Endothelial cell of umbilical vein (primary cell): Measurements from ENCODE around the gene CLTC. TPM values are rescaled to one million over a fixed set of nuclear protein-coding genes. Genes with fewer than 3 reads are reported as not detected.

Source experiments
- Bru-seq: library from RNA; stranded (reverse); fragments of 400-500 nt; gene quantifications from one replicate; lab custom pipeline; 2021; lab: Mats Ljungman, UMichigan
- BruChase-seq, 2 experiments: library from RNA; stranded (reverse); fragments of 400-500 nt; gene quantifications; one replicate each; lab custom pipeline; 2021; lab: Mats Ljungman, UMichigan
- BruUV-seq: library from RNA; stranded (reverse); fragments of 400-500 nt; replicated peaks from 2 replicates; lab custom pipeline; 2021; lab: Mats Ljungman, UMichigan
- CTCF ChIA-PET: fragments of 300-600, 350-600 bp; sonication (Branson Sonifier 250); formaldehyde crosslinking; loops from one replicate; lab custom pipeline; 2021; ENCODE audit warnings: antibody characterized with exemption, inconsistent platforms; lab: Charles Lee
- POLR2A ChIA-PET: fragments of 300-600, 350-600 bp; sonication (Branson Sonifier 250); formaldehyde crosslinking; loops from one replicate; lab custom pipeline; 2021; ENCODE audit warnings: antibody characterized with exemption, inconsistent platforms; lab: Charles Lee
- DNase-seq: peaks from one replicate; pipeline ENCODE4 v3.0.0-alpha.2; 2011; ENCODE audit warnings: low read depth, low spot score
- FAIRE-seq: peaks from 2 replicates; lab custom pipeline; 2011; peaks lifted over from hg19 to GRCh38; lab: Jason Lieb, UNC
- H2AFZ ChIP-seq: 2 replicates; pipeline ENCODE4 v1.6.0; 2012; ENCODE audit warnings: low read depth, low read length, control low read depth, inconsistent platforms
- H3K27ac ChIP-seq: 2 replicates; pipeline ENCODE4 v1.5.1; 2011; ENCODE audit warnings: low read depth, mild to moderate bottlenecking, control low read depth, low read length, moderate library complexity; ENCODE audit not compliant: insufficient read depth
- H3K27me3 ChIP-seq, 2 experiments: 2 replicates each; pipeline versions ENCODE4 v1.6.0 to v1.6.1; 2011; ENCODE audit warnings: low read length in 2 of 2, mixed read lengths in 1 of 2; ENCODE audit not compliant: control insufficient read depth in 2 of 2, insufficient read depth in 2 of 2
- H3K36me3 ChIP-seq, 2 experiments: 2 replicates in 1 of 2; 3 replicates in 1 of 2; pipeline ENCODE4 v1.5.1; 2011; ENCODE audit warnings: low read length in 2 of 2, mild to moderate bottlenecking in 1 of 2, moderate library complexity in 1 of 2; ENCODE audit not compliant: control insufficient read depth in 2 of 2, insufficient read depth in 2 of 2; ENCODE audit errors: extremely low read depth in 1 of 2
- H3K4me1 ChIP-seq: 3 replicates; pipeline ENCODE4 v1.5.1; 2011; ENCODE audit warnings: mild to moderate bottlenecking, low read length; ENCODE audit not compliant: control insufficient read depth, insufficient read depth; ENCODE audit errors: extremely low read depth
- H3K4me2 ChIP-seq: 2 replicates; pipeline ENCODE4 v1.6.1; 2011; ENCODE audit warnings: low read length, control low read depth, mixed read lengths; ENCODE audit not compliant: insufficient read depth
- H3K4me3 ChIP-seq, 3 experiments: fragments of 200-600 bp in 1 of 3; sonication (generic), shearing (Covaris generic) in 1 of 3; replicated peaks in 1 of 3; 2 replicates each; pipeline ENCODE4 v1.5.1; 2011 to 2016; ENCODE audit warnings: control low read depth in 3 of 3, low read length in 3 of 3, mild to moderate bottlenecking in 2 of 3, inconsistent platforms in 1 of 3, low read depth in 1 of 3, moderate library complexity in 1 of 3; ENCODE audit not compliant: insufficient read depth in 1 of 3
- H3K79me2 ChIP-seq: 2 replicates; pipeline ENCODE4 v1.6.0; 2012; ENCODE audit warnings: low read length, inconsistent platforms; ENCODE audit not compliant: control insufficient read depth, insufficient read depth
- H3K9ac ChIP-seq: replicated peaks from 2 replicates; pipeline ENCODE3; 2011; ENCODE audit warnings: low read length, control low read depth; ENCODE audit not compliant: insufficient read depth; ENCODE audit errors: extremely low read depth
- H3K9me1 ChIP-seq: replicated peaks from 3 replicates; pipeline ENCODE4 v1.6.0; 2011; ENCODE audit warnings: mild to moderate bottlenecking, low read length; ENCODE audit not compliant: control insufficient read depth, insufficient read depth; ENCODE audit errors: extremely low read depth
- H3K9me3 ChIP-seq: replicated peaks from 2 replicates; pipeline ENCODE4 v1.5.1; 2012; ENCODE audit warnings: low read length, inconsistent platforms; ENCODE audit not compliant: control insufficient read depth, insufficient read depth
- H4K20me1 ChIP-seq: replicated peaks from 2 replicates; pipeline ENCODE3; 2011; ENCODE audit warnings: mild to moderate bottlenecking, low read length; ENCODE audit not compliant: control insufficient read depth, insufficient read depth; ENCODE audit errors: extremely low read depth
- CTCF ChIP-seq, 2 donors: IDR thresholded peaks; 1 replicate in 1 of 2; 2 replicates in 1 of 2; pipeline ENCODE4 v1.5.1; 2011; ENCODE audit warnings: low read length in 2 of 2, mild to moderate bottlenecking in 2 of 2, moderate library complexity in 2 of 2, control low read depth in 1 of 2, inconsistent platforms in 1 of 2, low read depth in 1 of 2; ENCODE audit not compliant: insufficient read depth in 1 of 2; ENCODE audit errors: extremely low read depth in 1 of 2
- EZH2 ChIP-seq: IDR thresholded peaks from 2 replicates; pipeline ENCODE4 v1.6.1; 2012; ENCODE audit warnings: borderline replicate concordance, low read depth, mild to moderate bottlenecking, moderate library complexity, low read length, inconsistent platforms; ENCODE audit not compliant: severe bottlenecking
- FOS ChIP-seq: IDR thresholded peaks from 2 replicates; pipeline ENCODE4 v1.6.1; 2011; ENCODE audit warnings: mild to moderate bottlenecking, low read length, moderate library complexity, borderline replicate concordance; ENCODE audit not compliant: insufficient read depth
- GATA2 ChIP-seq: IDR thresholded peaks from 2 replicates; pipeline ENCODE4 v1.7.0; 2011; ENCODE audit warnings: low read depth, mild to moderate bottlenecking, moderate library complexity, mixed read lengths, low read length; ENCODE audit not compliant: insufficient read length, insufficient read depth
- JUN ChIP-seq: IDR thresholded peaks from 2 replicates; pipeline ENCODE4 v1.6.1; 2011; ENCODE audit warnings: borderline replicate concordance, low read depth; ENCODE audit not compliant: insufficient read length, insufficient read depth
- MAX ChIP-seq: IDR thresholded peaks from 2 replicates; pipeline ENCODE4 v1.6.1; 2011; ENCODE audit not compliant: insufficient read depth, insufficient read length
- MYC ChIP-seq: IDR thresholded peaks from one replicate; pipeline ENCODE4 v1.6.1; 2011; ENCODE audit warnings: mild to moderate bottlenecking, low read depth, low read length
- POLR2A ChIP-seq: IDR thresholded peaks from 2 replicates; pipeline ENCODE4 v1.6.1; 2012; ENCODE audit warnings: low read depth, mild to moderate bottlenecking, control low read depth, low read length
- POLR2AphosphoS5 ChIP-seq: IDR thresholded peaks from 2 replicates; pipeline ENCODE4 v1.6.1; 2012; ENCODE audit warnings: low read depth, mild to moderate bottlenecking, control low read depth, low read length, moderate library complexity; ENCODE audit not compliant: insufficient read depth
- dilution Hi-C: fragments of 300-500 bp; cut with MboI; formaldehyde crosslinking; loops from one replicate; pipeline ENCODE4 v1.15.0; 2019; ENCODE audit warnings: low sequenced_read_pairs; ENCODE audit not compliant: extremely low pct_ligation_motif_present
- intact Hi-C: fragments of 100-400 bp; cut with micrococcal nuclease; formaldehyde crosslinking; loops from one replicate; pipeline ENCODE4 v1.10.0; 2022
- long read RNA-seq: library from polyadenylated mRNA; stranded (forward); transcript quantifications from one replicate; pipeline ENCODE4 v2.0.0, GENCODE V29; 2021
- polyA minus RNA-seq, 3 experiments: library from RNA; depleted of rRNA, polyadenylated mRNA; stranded (reverse); fragments of >200 nt; gene quantifications; 1 replicate in 1 of 3; 2 replicates in 2 of 3; pipeline ENCODE4 v1.2.3, GENCODE V29; 2011
- polyA plus RNA-seq, 4 experiments: library from polyadenylated mRNA; depleted of rRNA in 3 of 4; stranded (reverse) in 3 of 4; unstranded in 1 of 4; fragments of >200 nt; gene quantifications; 2 replicates each; pipeline versions ENCODE4 v1.2.1 to v1.2.3, GENCODE V29; 2011 to 2012; ENCODE audit warnings: missing spikeins in 1 of 4
- total RNA-seq: library from RNA; stranded (reverse); gene quantifications from 2 replicates; pipeline ENCODE4 v1.2.3, GENCODE V29; 2021

CLTC gene
- total RNA-seq: 317 and 326 TPM in 2 replicates
- polyA plus RNA-seq: 164 and 169 TPM in 2 replicates
- polyA plus RNA-seq (2011; cell fraction: cytosol; rRNA removed): 292 and 313 TPM in 2 replicates
- 284 and 338 TPM in 2 replicates for polyA plus RNA-seq (2011; cell fraction: nucleus; rRNA removed)
- 240 and 294 TPM in 2 replicates for polyA plus RNA-seq (2012)
- 694 and 730 TPM in 2 replicates for polyA minus RNA-seq
- polyA minus RNA-seq (2011; cell fraction: cytosol; rRNA and poly(A)+ RNA removed): 195 TPM
- polyA minus RNA-seq (2011; cell fraction: nucleus; rRNA and poly(A)+ RNA removed): 248 and 392 TPM in 2 replicates
- percentile 98 among the genes with signal in this experiment for Bru-seq, nascent RNA
- percentile 99 among the genes with signal in this experiment for BruChase-seq, experiment 1, labeled RNA remaining after a 6-hour chase
- percentile 97 among the genes with signal in this experiment for BruChase-seq, experiment 2, labeled RNA remaining after a 2-hour chase
- long read RNA-seq, full-length matches to known transcripts: 175 of 258 reads
- long read RNA-seq, partial matches to known transcripts: 59 of 258 reads
- long read RNA-seq, other reads (novel, unspliced or antisense): 24 of 258 reads

GRCh38 chr17:59619298-59620063, at the start of gene CLTC:
Gene CLTC (plus strand): TSS chr17:59619895. CDS start chr17:59620132, 237 bp downstream.
- FAIRE-seq: peak; percentile 88
- intact Hi-C loops: loop anchor here (1.0 to 10.0 kb wide), 7 partner anchors 15 to 465 kb away; partner anchors contain the start of genes PRR11, PTRH2, SKA2 and VMP1
- no peaks in the 10 kb centered on the region for H3K27me3 ChIP-seq
- H3K79me2 ChIP-seq: peaks cover 55% of the 10 kb centered on the region
- no peak for TF ChIP-seq EZH2
- peak; percentile 51 for TF ChIP-seq MAX
- no peak for TF ChIP-seq FOS
- TF ChIP-seq CTCF (IDR thresholded peaks at IDR 0.05; ENCODE audit: extremely low read depth in 1 of 2, insufficient read depth in 1 of 2, low read depth in 1 of 2, low read length in 2 of 2): no peak
- TF ChIP-seq JUN: no peak
- TF ChIP-seq POLR2A: peak; percentile 81
- TF ChIP-seq MYC: peak; percentile 67
- TF ChIP-seq GATA2: no peak
- TF ChIP-seq POLR2AphosphoS5: peak; percentile 87
- dilution Hi-C loops: no loop called here
- BruUV-seq: no TSS peak
- H3K4me1 ChIP-seq: peaks cover 42% of the 10 kb centered on the region
- H3K4me2 ChIP-seq: peak within 1 kb of the TSS; percentile 97
- peaks cover 0 to 2% of the 10 kb centered on the region in 2 experiments for H3K36me3 ChIP-seq
- no peaks in the 10 kb centered on the region for H3K9me1 ChIP-seq
- peak within 1 kb of the TSS; percentile 91 for H3K27ac ChIP-seq
- DNase-seq: peak; percentile 97
- H4K20me1 ChIP-seq: peaks cover 14% of the 10 kb centered on the region
- ChIA-PET CTCF (interaction anchor here (1.1 to 2.0 kb wide), 5 partner anchors 49 to 290 kb away, joined by 3 to 7 read pairs (median 3); partner anchors contain the start of gene DHX40), POLR2A (interaction anchor here (0.7 to 1.6 kb wide), 14 partner anchors 8 to 463 kb away, joined by 3 to 8 read pairs (median 4); partner anchors contain the start of genes PTRH2 and VMP1)
- no peaks in the 10 kb centered on the region for H3K9me3 ChIP-seq
- H3K4me3 ChIP-seq: peak within 1 kb of the TSS; percentile 88 to 94 (median 93)
- peak within 1 kb of the TSS; percentile 9 for H2AFZ ChIP-seq
- H3K9ac ChIP-seq: peak within 1 kb of the TSS; percentile 98
